ENCODE data around the gene ZNHIT2. TPM values are rescaled to one million over a fixed set of nuclear protein-coding genes. Genes with fewer than 3 reads are reported as not detected.

ZNHIT2 gene
- total RNA-seq, 6 experiments from 2014 or later = 4.9 to 15.7 (median 6.2) TPM

GRCh38 chr11:65066805-65067291, 50.7 kb downstream of the ZNHIT2 start:
- Histone ChIP-seq H3K4me1 (no peaks in the 10 kb centered on the region), H3K9me3 (no peaks in the 10 kb centered on the region), H3K27ac (no peak overlapping the region), H3K4me3 (no peak overlapping the region), H3K36me3 (no peaks in the 10 kb centered on the region), H3K27me3 (no peaks in the 10 kb centered on the region)
- intact Hi-C loops (cut with DNase I) = no loop called here
- no CpG with 5 or more reads among the region's 4 CpGs for WGBS (ENCODE audit: insufficient coverage, low coverage, low lambda C conversion rate, missing lambda C conversion rate)
- DNase-seq (no peak), ATAC-seq (no peak)
- TF ChIP-seq POLR2A (IDR thresholded peaks at IDR 0.05) = no peak
- TF ChIP-seq, protein P1, sequence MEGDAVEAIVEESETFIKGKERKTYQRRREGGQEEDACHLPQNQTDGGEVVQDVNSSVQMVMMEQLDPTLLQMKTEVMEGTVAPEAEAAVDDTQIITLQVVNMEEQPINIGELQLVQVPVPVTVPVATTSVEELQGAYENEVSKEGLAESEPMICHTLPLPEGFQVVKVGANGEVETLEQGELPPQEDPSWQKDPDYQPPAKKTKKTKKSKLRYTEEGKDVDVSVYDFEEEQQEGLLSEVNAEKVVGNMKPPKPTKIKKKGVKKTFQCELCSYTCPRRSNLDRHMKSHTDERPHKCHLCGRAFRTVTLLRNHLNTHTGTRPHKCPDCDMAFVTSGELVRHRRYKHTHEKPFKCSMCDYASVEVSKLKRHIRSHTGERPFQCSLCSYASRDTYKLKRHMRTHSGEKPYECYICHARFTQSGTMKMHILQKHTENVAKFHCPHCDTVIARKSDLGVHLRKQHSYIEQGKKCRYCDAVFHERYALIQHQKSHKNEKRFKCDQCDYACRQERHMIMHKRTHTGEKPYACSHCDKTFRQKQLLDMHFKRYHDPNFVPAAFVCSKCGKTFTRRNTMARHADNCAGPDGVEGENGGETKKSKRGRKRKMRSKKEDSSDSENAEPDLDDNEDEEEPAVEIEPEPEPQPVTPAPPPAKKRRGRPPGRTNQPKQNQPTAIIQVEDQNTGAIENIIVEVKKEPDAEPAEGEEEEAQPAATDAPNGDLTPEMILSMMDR (IDR thresholded peaks at IDR 0.05) = no peak

Small RNA genes lying within 50 kb of the gene (microRNA-seq; reads per million reads assigned to microRNA genes)
- 0 to 0.58 reads per million in 2 donors for gene MIR6751

Small RNA genes lying within 50 kb of the gene (small RNA-seq; reads per million reads assigned to genes)
- 0 reads per million in 2 experiments for gene HIGD1AP10
- gene PDCL2P2 = 0 reads per million in 2 experiments
- 0.39 reads per million in 2 experiments for gene RNU2-23P

Other genes with a start within 250 kb of the ZNHIT2 start
- gene EHD1, start 239.1 kb downstream of the ZNHIT2 start, total RNA-seq = 10 to 100 TPM; 18.8 to 36.1 (median 26.3) TPM
- gene ATG2A, start 200.5 kb downstream of the ZNHIT2 start, total RNA-seq = 10 to 100 TPM; 26.4 to 42.9 (median 32.2) TPM
- 10 to 100 TPM in 1 of 6 experiments, 1 to 10 TPM in 5; 6.8 to 12.6 (median 8.9) TPM for gene PPP2R5B, start 193.0 kb downstream of the ZNHIT2 start, total RNA-seq
- gene GPHA2, start 181.8 kb downstream of the ZNHIT2 start, total RNA-seq = under 1 TPM in 1 of 6 experiments, not detected in 5; 0.46 TPM
- under 1 TPM in 2 of 6 experiments, not detected in 4; 0.33 to 0.86 TPM for gene MAJIN, start 145.6 kb downstream of the ZNHIT2 start, total RNA-seq
- 1 to 10 TPM; 1.9 to 2.5 (median 2.3) TPM for gene BATF2, start 120.7 kb downstream of the ZNHIT2 start, total RNA-seq
- 10 to 100 TPM in 3 of 6 experiments, 1 to 10 TPM in 3; 7.3 to 26.2 (median 10.0) TPM for gene ARL2, start 103.5 kb downstream of the ZNHIT2 start, total RNA-seq
- 10 to 100 TPM in 1 of 6 experiments, 1 to 10 TPM in 5; 6.4 to 10.3 (median 8.7) TPM for gene SNX15, start 90.3 kb downstream of the ZNHIT2 start, total RNA-seq
- gene SAC3D1, start 76.5 kb downstream of the ZNHIT2 start, total RNA-seq = 10 to 100 TPM in 2 of 6 experiments, 1 to 10 TPM in 4; 4.2 to 13.8 (median 5.8) TPM
- 1 to 10 TPM in 5 of 6 experiments, under 1 TPM in 1; 0.83 to 3.5 (median 1.4) TPM for gene NAALADL1, start 59.1 kb downstream of the ZNHIT2 start, total RNA-seq
- 1 to 10 TPM in 3 of 6 experiments, under 1 TPM in 3; 0.31 to 2.3 (median 1.0) TPM for gene CDCA5, start 33.7 kb downstream of the ZNHIT2 start, total RNA-seq
- 10 to 100 TPM; 15.4 to 22.4 (median 18.0) TPM for gene ZFPL1, start 33.5 kb downstream of the ZNHIT2 start, total RNA-seq
- gene VPS51, start 21.5 kb downstream of the ZNHIT2 start, total RNA-seq = 100 to 1,000 TPM in 2 of 6 experiments, 10 to 100 TPM in 4; 41.5 to 170 (median 50.2) TPM
- 100 to 1,000 TPM in 1 of 6 experiments, 10 to 100 TPM in 5; 25.6 to 112 (median 37.8) TPM for gene TM7SF2, start 5.8 kb downstream of the ZNHIT2 start, total RNA-seq
- 100 to 1,000 TPM; 287 to 472 (median 343) TPM for gene FAU, start 4.4 kb upstream of the ZNHIT2 start, total RNA-seq
- gene MRPL49, start 4.6 kb upstream of the ZNHIT2 start, total RNA-seq = 10 to 100 TPM; 26.3 to 51.7 (median 28.4) TPM
- 100 to 1,000 TPM in 4 of 6 experiments, 10 to 100 TPM in 2; 73.0 to 120 (median 109) TPM for gene SYVN1, start 16.8 kb upstream of the ZNHIT2 start, total RNA-seq
- gene SPDYC, start 52.5 kb upstream of the ZNHIT2 start, total RNA-seq = 1 to 10 TPM in 2 of 6 experiments, under 1 TPM in 2, not detected in 2; 0.49 to 1.8 (median 0.87) TPM
- 100 to 1,000 TPM in 1 of 6 experiments, 10 to 100 TPM in 5; 55.7 to 124 (median 83.1) TPM for gene CAPN1, start 64.2 kb upstream of the ZNHIT2 start, total RNA-seq
- gene POLA2, start 144.3 kb upstream of the ZNHIT2 start, total RNA-seq = 1 to 10 TPM; 1.8 to 8.4 (median 3.5) TPM
- gene CDC42EP2, start 197.2 kb upstream of the ZNHIT2 start, total RNA-seq = 1 to 10 TPM in 4 of 6 experiments, under 1 TPM in 2; 0.55 to 3.4 (median 2.3) TPM
- 10 to 100 TPM; 11.1 to 21.7 (median 19.4) TPM for gene DPF2, start 216.2 kb upstream of the ZNHIT2 start, total RNA-seq
- gene TIGD3, start 237.1 kb upstream of the ZNHIT2 start, total RNA-seq = under 1 TPM in 3 of 6 experiments, not detected in 3; 0.10 to 0.28 (median 0.20) TPM